Cardiac septum (tissue), 1 donor: ENCODE results near the gene ANKDD1A. TPM values are rescaled to one million over a fixed set of nuclear protein-coding genes. Genes with fewer than 3 reads are reported as not detected.

Source experiments
- DNase-seq: peaks from one replicate; pipeline ENCODE4 v3.0.0-alpha.2; 2020; ENCODE audit warnings: low spot score
- intact Hi-C: fragments of 100-400 bp; cut with DNase I; formaldehyde crosslinking; loops from one replicate; pipeline ENCODE4 v1.14.0; 2022
- total RNA-seq: library from RNA; stranded (reverse); fragmentation: NEBNext Ultra II Directional; extraction: Animal tissue kit (Norgen Biotek cat#: 25700); gene quantifications from one replicate; pipeline ENCODE4 v1.2.1, GENCODE V29; 2021
- donor health status: DM: no; HTN: no; CAD: no.

The ANKDD1A gene
- total RNA-seq, 1 donor from 2014 or later: 1.4 TPM

DNA sequence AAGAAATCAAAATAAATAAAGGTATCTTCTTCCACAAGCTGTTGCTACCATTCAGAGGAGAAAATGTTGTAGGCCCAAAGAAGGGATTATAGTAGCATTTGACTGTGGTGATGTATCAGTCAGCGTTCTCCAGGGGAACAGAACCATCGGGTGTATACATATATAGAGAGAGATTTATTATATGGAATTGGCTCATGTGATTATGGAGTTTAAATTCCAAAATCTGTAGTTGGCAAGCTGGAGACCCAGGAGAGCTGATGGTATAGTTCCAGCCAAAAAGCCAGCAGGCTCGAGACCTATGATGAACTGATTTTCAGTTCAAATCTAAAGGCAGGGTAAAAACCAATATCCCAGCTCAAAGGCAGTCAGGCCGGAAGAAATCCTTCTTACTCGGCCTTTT is 85.4 kb downstream of the ANKDD1A start:
- intact Hi-C loops: no loop called here
- DNase-seq: no peak

DNA sequence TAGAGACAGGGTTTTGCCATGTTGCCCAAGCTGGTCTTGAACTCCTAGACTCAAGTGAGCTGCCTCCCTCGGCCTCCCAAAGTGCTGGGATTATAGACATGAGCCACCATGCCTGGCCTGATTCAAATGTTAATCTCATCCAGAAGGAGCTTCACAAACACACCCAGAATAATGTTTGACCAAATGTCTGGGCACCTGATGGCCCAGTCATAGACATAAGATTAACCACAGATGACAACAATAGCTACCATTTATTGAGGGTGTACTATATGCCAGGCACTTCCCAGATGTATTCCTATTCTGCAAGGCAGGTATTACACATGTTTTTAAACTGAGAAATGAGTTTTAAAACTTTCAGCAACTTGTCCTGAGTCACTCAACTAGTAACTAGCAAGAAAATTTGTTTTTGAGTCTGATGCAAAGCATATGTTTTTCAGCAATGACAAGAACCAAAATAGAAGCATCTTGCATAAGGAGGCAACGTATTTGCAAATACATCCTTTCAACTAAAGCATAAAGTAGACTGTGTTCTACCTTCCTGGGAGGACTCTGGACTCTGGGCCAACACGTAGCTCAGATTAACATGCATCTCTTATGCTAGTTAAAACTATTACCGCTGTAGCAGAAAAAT is 86.2 kb downstream of the ANKDD1A start:
- DNase-seq: no peak
- intact Hi-C loops: no loop called here

DNA sequence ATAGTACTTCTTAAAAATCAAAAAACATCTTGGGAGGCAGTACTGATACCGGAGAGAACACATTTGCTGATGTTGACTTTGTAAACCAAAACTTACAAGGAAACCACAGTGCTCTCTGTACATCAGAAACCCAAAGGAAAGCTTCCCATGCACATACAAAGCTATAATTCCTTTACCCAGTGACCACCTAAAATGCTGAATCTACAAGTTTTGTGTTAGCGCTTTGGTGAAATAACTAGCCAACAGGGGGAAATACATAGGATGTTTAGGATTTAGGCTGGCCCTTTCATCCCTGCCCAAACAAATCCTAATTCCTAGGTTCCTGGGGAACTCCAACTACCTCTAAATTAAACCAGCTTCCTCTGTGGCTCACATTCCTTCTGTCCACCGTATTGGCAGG is 93.3 kb downstream of the ANKDD1A start:
- intact Hi-C loops: no loop called here
- no peak for DNase-seq

DNA sequence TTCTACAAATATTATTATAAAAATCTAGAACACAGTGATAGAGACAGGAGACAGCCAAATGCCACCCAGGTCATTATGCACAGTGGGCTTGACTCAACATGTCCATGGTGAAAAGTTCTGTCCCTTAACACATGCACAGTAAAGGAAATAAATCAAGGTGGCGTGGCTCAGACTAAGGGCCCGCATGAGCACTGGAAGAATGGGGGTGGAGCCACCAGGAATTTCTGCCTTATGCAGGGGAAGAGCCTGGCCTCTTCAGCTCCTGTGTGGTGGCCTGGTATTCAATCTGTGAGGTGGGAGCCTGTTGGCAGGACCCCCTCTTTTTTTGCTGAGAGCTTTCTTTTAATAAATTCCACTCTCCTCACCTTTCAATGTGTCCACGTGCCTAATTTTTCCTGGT is 95.2 kb downstream of the ANKDD1A start:
- intact Hi-C loops: no loop called here
- DNase-seq: no peak

Other genes starting within 250 kb of the ANKDD1A start
- 242 TPM for gene RBPMS2, start 136.3 kb upstream of the ANKDD1A start, total RNA-seq
- 1.6 TPM for gene PIF1, start 86.3 kb upstream of the ANKDD1A start, total RNA-seq
- gene PLEKHO2, start 70.0 kb upstream of the ANKDD1A start, total RNA-seq: 10.4 TPM
- 53.6 TPM for gene SPG21, start 78.0 kb downstream of the ANKDD1A start, total RNA-seq
- gene MTFMT, start 117.7 kb downstream of the ANKDD1A start, total RNA-seq: 18.4 TPM
- not detected for gene SLC51B, start 133.5 kb downstream of the ANKDD1A start, total RNA-seq
- 11.5 TPM for gene RASL12, start 156.1 kb downstream of the ANKDD1A start, total RNA-seq
- 3.3 TPM for gene KBTBD13, start 164.8 kb downstream of the ANKDD1A start, total RNA-seq
- gene UBAP1L, start 203.3 kb downstream of the ANKDD1A start, total RNA-seq: 2.4 TPM
- gene PDCD7, start 221.9 kb downstream of the ANKDD1A start, total RNA-seq: 17.4 TPM